Measurements from ENCODE around the gene PARD3.

GRCh38 chr10:34281661-34282582 is 533.2 kb downstream of the PARD3 start:
- TF ChIP-seq BHLHE40 (IDR thresholded peaks at IDR 0.05; ENCODE audit: borderline replicate concordance), result no peak
- TF ChIP-seq FOXM1 (IDR thresholded peaks at IDR 0.05; ENCODE audit: borderline replicate concordance), result no peak
- TF ChIP-seq ELF4 (IDR thresholded peaks at IDR 0.05), result no peak
- TF ChIP-seq, protein P1, sequence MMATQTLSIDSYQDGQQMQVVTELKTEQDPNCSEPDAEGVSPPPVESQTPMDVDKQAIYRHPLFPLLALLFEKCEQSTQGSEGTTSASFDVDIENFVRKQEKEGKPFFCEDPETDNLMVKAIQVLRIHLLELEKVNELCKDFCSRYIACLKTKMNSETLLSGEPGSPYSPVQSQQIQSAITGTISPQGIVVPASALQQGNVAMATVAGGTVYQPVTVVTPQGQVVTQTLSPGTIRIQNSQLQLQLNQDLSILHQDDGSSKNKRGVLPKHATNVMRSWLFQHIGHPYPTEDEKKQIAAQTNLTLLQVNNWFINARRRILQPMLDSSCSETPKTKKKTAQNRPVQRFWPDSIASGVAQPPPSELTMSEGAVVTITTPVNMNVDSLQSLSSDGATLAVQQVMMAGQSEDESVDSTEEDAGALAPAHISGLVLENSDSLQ (IDR thresholded peaks at IDR 0.05), result no peak
- no peak for TF ChIP-seq HDGF (IDR thresholded peaks at IDR 0.05; ENCODE audit: borderline replicate concordance)
- no peak for TF ChIP-seq FOXK2 (IDR thresholded peaks at IDR 0.05)
- TF ChIP-seq LEF1 (IDR thresholded peaks at IDR 0.05; ENCODE audit: borderline replicate concordance), result no peak
- no peak for TF ChIP-seq ZNF384 (IDR thresholded peaks at IDR 0.05)
- TF ChIP-seq SP1 (IDR thresholded peaks at IDR 0.05), result no peak
- TF ChIP-seq CTBP1 (IDR thresholded peaks at IDR 0.05; ENCODE audit: borderline replicate concordance), result no peak
